Glomerular visceral epithelial cell (primary cell): ENCODE measurements around the gene R3HDM2.
"Not testable (repeated sequence)": the region's sequence is repeated elsewhere in the genome, so short reads cannot be mapped to it uniquely, and the experiment has no call there.

Source experiments
- DNase-seq: peaks from one replicate; pipeline ENCODE4 v3.0.0-alpha.2; 2016; ENCODE audit errors: extremely low spot score

Gene R3HDM2

DNA sequence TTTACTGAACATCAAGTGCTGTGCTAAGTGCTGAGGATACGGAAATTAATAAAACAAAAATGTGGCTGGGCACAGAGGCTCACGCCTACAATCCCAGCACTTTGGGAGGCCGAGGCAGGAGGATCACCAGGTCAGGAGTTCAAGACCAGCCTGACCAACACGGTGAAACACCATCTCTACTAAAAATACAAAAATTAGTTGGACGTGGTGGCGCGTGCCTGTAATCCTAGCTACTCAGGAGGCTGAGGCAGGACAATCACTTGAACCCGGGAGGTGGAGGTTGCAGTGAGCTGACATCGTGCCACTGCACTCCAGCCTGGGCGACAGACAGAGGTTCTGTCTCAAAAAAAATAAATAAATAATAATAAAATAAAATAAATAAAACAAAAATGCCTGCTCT is 3.9 kb downstream of the R3HDM2 start:
- DNase-seq = not testable (repeated sequence)

DNA sequence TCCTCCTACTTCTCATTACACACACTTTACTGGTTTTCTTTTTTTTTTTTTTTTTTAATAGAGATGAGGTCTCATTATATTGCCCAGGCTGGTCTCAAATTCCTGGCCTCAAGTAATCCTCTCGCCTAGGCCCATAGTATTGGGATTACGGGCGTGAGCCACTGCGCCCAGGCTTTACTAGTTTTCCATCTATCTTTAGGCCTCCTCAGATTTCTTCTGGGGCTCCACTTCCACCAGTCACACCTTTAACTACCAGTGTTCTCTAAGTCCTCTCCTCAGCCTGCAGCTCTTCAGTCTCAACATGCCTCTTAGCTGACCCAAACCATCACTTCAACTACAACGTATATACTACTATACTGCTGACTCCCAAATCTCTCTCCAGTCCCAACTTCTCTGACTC is 10.4 kb downstream of the R3HDM2 start:
- no peak for DNase-seq

DNA sequence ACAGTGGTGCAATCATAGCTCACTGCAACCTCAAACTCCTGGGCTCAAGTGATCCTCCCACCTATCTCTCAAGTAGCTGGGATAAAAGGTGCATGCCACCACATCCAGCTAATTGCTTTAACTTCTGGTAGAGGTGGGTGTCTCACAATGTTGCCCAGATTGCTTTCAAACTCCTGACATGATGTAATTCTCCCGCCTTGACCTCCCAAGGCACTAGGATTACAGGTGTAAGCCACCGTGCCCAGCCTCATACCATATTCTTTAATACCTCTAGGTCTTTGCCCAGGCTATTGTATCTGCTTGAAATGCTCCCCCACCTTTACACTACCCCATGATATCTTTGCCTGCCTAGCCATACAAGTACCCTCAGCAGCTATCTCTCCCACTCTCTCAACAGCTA is 11.3 kb downstream of the R3HDM2 start:
- DNase-seq = no peak

DNA sequence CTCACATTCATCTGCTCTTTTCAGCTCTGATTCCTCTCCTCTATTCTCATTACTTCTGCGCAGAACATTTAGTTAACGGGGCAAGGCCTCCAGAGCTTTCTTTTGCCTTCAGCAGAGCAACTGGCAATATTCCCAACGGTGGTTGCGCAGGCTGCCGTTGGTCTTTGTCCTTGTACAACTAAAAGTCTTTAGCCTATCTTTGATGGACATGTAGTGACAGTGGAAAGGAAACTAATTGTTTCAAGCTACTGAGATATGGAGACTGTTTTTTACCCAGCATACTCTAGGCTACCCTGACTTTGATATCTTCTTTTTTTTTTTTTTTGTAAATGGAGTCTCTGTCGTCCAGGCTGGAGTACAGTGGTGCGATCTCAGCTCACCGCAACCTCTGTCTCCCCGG is 12.6 kb downstream of the R3HDM2 start:
- DNase-seq = no peak

- no peak for DNase-seq
Observed at GRCh38 chr12:57416039-57416996, 14.5 kb downstream of the R3HDM2 start.

- DNase-seq = no peak
Observed at GRCh38 chr12:57415088-57415487, 15.8 kb downstream of the R3HDM2 start.

GRCh38 chr12:57414160-57414559 is 16.7 kb downstream of the R3HDM2 start:
- not testable (repeated sequence) for DNase-seq

DNA sequence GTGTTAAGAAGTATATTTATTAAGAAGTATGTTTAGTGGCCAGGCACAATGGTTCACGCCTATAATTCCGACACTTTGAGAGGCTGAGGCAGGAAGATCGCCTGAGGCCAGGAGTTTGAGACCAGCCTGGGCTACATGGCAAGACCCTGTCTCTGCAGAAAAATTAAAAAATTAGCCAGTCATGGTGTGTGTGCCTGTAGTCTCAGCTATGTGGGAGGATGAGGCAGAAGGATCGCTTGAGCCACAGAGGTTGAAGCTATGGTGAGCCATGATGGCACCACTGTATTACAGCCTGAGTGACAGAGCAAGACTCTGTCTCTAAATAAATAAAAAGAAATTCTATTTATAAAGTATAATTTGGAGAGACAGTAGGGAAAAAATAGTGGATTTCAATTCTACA is 20.3 kb downstream of the R3HDM2 start:
- no peak for DNase-seq

- DNase-seq = no peak
Observed at GRCh38 chr12:57404966-57405640, 25.7 kb downstream of the R3HDM2 start.

DNA sequence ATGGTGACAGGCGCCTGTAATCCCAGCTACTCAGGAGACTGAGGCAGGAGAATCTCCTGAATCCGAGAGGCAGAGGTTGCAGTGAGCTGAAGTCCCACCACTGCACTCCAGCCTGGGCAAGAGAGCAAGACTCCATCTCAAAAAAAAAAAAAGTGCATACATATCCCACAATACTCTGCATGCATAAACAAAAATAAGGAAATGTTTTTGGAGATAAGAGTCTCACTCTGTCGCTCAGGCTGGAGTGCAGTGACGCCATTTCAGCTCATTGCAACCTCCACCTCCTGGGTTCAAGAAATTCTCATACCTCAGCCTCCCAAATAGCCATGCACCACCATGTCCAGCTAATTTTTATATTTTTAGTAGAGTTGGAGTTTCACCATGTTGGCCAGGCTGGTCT is 28.7 kb downstream of the R3HDM2 start:
- not testable (repeated sequence) for DNase-seq

DNA sequence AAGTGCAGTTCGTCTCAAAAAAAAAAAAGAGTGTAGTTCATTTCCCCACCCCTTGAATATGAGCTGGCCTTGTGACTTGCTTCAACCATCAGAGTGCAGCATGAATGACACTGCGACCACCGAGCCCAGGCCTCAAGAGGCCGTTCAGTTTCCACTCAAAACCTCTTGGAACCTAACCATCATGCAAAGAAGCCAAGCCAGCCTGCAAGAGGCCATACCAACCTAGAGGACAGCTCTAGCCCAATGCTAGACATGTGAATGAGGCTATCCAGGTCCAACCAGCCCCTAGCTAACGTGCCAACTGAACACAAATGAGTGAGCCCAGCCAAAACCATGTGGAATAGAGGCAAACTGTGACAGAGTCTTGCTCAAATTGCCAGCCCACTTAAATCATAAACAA is 29.7 kb downstream of the R3HDM2 start:
- no peak for DNase-seq

- not testable (repeated sequence) for DNase-seq
Observed at GRCh38 chr12:57399718-57400463, 31.0 kb downstream of the R3HDM2 start.

DNA sequence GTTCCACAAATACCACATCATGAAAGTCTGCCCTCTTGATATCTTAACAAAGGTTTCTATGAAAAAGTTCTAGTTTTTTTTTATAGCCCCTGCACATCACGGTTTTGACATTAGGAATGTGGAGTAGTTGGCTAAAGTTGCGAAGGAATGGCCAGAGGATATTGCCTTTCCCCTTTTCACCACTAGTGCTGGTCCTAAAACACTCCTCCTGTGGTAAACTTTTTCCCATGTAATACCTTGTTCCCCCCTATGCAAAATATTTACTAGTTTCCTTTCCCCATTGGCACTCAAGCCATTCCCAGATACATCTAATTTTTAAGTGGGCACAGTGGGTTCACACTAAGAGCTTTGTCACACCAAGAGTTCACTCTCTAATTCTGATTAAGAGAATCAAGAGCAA is 33.4 kb downstream of the R3HDM2 start:
- DNase-seq = no peak

DNA sequence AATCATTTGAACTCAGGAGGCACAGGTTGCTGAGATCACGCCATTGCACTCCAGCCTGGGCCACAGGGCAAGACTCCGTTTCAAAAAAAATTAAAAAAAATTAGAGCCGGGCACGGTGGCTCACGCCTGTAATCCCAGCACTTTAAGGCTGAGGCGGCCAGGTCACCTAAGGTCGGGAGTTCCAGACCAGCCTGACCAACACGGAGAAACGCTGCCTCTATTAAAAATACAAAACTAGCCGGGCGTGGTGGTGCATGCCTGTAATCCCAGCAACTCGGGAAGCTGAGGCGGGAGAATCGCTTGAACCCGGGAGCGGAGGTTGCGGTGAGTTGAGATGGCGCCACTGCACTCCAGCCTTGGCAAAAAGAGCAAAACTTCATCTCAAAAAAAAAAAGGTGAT is 35.7 kb downstream of the R3HDM2 start:
- no peak for DNase-seq

DNA sequence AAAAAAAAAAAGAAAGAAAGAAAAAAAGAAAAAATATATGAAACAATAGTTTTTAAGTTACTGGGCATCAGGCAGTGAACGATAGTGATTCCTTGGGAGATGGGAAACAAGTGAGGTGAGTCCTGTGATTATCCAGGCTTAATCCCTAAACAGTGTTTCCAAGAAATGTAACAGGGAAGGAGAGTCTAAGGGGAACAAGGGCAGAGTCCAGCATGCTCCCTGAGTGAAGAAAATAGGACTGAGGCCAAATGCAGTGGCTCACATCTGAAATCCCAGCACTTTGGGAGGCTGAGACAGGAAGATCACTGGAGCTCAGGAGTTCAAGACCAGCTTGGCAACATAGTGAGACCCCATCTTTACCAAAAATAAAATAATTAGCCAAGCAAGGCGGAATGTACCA is 40.7 kb downstream of the R3HDM2 start:
- no peak for DNase-seq

- DNase-seq = peak; percentile 65
Observed at GRCh38 chr12:57389033-57389432, 41.8 kb downstream of the R3HDM2 start.

- no peak for DNase-seq
Observed at GRCh38 chr12:57388425-57388824, 42.4 kb downstream of the R3HDM2 start.

- DNase-seq = no peak
Observed at GRCh38 chr12:57386187-57386720, 44.6 kb downstream of the R3HDM2 start.

DNA sequence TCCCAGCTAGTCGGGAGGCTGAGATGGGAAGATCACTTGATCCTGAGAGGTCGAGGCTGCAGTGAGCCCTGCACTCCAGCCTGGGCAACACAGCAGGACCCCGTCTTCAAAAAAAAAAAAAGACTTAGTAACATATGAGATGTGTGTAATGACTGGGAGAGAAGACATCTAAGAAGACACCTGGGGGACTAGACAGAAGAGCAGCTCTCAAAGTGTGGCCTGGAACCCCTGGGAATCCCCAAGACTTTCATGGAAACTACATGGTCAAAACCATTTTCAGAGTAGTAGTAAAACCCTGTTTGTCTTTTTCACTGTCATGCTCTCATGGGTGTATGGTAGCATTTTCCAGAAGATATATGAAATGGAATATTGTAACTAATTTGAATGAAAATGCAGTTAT is 45.3 kb downstream of the R3HDM2 start:
- no peak for DNase-seq

- no peak for DNase-seq
Observed at GRCh38 chr12:57384478-57384877, 46.4 kb downstream of the R3HDM2 start.

DNA sequence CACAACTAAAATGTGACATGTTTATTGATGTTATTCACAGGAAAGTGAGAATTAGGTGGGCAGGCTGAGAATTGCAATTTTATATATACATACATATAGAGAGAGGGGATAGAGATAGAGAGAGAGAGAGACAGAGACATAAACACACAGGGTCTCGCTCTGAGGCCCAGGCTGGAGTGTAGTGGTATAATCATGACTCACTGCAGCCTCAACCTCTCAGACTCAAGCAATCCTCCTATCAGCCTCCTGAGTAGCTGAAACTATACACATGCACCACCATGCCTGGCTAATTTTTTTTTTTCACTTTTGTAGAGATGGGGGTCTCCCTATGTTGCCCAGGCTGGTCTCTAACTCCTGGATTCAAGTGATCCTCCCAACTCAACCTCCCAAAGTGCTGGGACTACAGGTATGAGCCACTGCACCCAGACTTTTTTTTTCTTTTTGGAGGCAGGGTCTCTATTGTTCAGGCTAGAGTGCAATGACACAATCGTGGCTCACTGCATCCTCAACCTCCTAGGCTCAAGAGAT is 49.1 kb downstream of the R3HDM2 start:
- DNase-seq = peak; percentile 7

DNA sequence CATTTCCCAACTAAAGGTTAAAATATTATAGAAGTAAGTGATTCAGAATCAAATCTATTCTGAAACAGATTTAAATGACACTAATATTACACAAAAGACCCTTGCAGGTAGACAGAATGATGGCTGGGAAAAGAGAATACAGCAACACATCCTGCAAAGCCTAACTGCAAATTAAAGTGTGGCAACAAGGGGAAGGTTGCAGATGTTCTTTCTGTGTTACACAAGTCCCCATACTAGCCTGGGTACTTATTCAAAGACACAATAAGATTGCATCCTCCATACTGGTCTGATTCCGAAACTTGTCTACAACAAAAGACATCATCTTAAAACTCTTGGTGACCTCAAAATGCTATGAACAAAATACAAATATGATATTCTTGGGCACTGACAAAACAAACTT is 50.5 kb downstream of the R3HDM2 start:
- DNase-seq = no peak
